GM18951 (cell line): ENCODE results near the gene ARHGEF4.

ENCODE experiments used
- POLR2A ChIP-seq: IDR thresholded peaks from 4 replicates; pipeline ENCODE4 v1.6.1; 2011; ENCODE audit warnings: mild to moderate bottlenecking; ENCODE audit not compliant: insufficient read length, insufficient read depth; ENCODE audit errors: extremely low read depth
- in situ Hi-C: fragments of 300-500 bp; cut with MboI; formaldehyde crosslinking; loops from one replicate; pipeline ENCODE4 v1.12.0; 2022; ENCODE audit warnings: low sequenced_read_pairs, mixed read lengths, inconsistent platforms; ENCODE audit not compliant: unreplicated experiment

The ARHGEF4 gene

DNA sequence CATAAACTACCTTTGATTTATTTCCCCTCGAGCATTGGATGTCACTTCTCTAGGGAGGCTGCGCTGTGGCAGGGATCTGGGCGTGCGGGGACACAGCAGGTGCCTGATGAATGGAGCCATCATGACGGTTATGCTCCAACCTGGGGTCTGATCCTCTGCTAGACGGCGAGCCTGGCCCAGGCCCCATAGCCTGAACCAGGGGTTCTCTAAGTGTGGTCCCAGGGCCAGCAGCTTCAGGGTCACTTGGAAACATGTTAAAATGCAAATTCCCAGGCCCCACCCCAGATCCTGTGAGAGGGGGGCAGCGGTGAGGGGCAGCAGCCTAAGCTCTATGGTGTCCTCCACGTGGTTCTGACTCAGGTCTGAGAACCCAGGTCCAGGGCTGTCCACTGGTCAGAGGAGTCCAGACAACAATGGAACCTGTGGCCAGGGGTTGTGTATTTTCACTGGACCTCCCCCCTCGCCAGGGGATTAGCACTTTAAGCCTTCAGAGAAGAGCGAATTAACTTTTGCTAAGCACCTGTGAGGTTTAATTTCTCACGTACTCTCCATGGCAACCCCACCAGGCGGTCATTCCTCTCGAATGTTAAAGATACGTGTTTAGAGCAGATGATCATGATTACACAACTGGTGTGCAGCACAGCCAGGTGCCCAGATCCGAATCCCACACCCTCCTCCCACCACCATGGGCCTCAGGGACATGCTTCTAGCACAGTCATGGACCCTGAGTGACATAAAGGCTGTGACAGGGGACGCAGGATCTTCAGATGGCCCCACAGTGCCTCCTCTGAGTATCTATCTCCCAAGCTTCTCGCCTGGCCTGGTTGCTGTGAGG is 1.6 kb upstream of the ARHGEF4 start:
- no peak for TF ChIP-seq POLR2A
- in situ Hi-C loops: no loop called here

DNA sequence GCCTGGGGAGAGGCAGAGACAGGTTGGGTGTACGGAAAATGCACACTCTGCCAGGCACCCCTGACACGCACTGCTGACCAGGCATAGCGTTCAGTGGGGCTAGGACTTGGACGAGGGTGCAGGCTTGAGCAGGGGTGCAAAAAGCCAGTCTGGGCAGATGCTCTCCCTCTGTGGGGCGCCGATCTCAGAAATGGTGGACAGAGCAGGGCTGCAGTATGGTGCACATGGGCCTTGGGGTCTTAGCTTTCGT is 1.0 kb upstream of the ARHGEF4 start:
- in situ Hi-C loops: no loop called here
- TF ChIP-seq POLR2A: no peak

DNA sequence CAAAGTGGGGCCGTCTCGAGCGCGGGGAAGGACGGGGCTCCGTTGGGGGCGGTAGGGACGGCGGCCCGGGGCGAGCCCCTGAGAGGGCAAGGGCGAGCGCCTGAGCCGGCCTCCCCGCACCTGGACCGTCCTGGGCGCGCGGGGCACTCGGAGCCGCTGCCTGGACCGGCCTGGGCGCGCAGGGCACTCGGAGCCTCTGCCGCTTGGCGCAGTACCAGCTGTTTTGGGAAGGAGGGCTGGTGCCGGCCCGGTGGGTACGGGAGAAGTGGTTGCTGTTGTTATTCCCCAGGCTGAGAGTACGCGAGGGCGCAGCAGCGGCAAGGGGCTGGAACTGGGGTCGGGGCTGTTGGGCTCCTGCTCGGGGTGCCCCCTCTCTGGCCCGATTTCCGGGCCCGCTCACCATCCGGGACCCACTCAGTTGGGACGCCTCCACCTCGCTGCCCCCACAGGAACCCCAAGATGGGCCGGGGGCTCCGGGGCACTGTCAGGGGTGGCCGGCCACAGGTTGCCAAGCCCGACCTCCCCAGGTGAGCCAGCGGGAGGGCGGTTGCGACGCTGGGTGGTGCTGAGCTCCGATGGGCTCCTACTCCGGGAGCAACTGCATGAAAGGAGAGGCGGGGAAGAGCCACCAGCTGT is 579 bp downstream of the ARHGEF4 start:
- in situ Hi-C loops: no loop called here
- no peak for TF ChIP-seq POLR2A

DNA sequence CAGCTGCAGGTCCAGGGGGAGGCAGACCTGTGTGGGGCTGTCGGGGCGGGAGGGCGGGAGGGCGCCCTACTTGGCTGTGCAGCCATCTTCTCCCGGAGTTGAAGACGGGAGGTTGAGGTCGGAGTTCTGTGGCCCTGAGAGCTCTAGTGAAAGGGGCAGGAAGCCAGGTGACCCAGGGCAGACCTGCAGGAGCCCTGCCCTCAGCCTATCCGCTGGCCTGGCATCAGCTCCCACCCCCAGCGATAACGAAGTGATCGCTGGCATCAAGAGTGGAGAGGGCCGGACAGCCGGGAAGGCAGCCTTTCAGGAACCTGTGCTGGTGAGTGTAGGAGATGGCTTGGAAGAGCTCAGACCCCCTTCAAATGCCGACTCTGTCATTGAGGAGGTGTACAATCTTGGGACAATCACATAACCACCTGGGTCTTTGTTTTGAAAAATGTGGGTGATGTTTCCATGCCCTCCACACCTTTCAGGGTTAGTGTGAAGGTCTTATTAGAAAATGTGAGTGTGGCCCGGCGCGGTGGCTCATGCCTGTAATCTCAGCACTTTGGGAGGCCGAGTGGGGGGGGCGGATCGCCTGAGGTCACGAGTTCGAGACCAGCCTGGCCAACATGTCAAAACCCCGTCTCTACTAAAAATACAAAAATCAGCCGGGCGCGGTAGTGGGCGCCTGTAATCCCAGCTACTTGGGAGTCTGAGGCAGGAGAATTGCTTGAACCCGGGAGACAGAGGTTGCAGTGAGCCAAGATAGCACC is 1.3 kb downstream of the ARHGEF4 start:
- in situ Hi-C loops: no loop called here
- no peak for TF ChIP-seq POLR2A

DNA sequence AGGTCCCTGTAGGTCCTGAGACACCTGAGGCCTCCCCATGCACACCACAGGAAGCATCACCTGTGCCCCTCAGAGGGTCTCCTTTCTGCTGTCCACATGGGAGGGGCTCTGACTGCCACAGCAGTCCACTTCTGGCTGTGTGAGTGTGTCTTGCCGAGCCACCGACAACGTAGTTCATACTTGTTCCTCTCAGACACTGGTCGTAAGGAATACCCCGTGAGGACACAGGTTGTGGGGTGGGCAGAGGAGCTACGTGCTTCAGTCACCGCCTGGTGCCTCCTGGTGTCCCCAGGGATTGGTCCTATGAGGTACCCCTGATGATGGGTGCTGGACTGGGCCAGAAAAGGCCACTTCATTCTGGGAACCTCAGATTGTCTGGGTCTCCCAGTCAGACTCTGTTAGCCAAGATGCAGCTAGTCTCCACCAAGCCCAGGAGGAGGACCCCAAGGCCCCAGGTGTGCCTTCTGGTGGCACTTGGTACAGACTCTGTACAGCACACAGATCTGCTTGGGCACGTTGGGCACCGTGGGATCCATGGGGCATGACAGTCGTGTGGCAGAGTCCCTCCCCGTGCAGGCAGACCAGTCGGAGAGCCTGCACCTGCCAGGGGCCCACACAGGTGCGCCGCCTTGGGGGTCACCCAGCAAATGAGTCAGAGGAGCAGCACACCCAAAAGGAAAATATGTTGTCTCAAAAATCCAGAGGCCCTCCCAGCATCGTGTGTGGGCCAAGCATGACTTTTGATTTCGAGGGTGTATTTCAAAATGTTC is 2.5 kb downstream of the ARHGEF4 start:
- in situ Hi-C loops: no loop called here
- TF ChIP-seq POLR2A: no peak

DNA sequence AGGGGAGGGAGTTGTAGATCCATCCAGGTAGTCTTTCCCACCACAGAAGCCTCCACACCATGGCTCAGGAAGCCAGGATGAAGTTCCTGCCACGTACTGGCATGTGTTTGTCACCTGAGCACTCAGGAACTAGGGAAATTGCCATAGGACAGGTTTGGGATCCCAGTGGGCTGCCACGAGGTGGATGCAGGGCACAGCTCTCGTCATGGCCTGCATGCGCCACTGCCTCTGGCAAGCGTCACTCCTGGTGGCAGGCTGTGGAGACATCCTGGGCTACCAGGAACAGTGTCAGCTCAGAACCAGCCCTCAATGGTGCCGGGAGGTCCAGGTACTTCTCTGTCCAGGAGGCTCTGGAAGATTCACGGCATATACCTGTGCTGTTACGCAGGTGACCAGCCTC is 3.8 kb downstream of the ARHGEF4 start:
- no peak for TF ChIP-seq POLR2A
- in situ Hi-C loops: no loop called here

DNA sequence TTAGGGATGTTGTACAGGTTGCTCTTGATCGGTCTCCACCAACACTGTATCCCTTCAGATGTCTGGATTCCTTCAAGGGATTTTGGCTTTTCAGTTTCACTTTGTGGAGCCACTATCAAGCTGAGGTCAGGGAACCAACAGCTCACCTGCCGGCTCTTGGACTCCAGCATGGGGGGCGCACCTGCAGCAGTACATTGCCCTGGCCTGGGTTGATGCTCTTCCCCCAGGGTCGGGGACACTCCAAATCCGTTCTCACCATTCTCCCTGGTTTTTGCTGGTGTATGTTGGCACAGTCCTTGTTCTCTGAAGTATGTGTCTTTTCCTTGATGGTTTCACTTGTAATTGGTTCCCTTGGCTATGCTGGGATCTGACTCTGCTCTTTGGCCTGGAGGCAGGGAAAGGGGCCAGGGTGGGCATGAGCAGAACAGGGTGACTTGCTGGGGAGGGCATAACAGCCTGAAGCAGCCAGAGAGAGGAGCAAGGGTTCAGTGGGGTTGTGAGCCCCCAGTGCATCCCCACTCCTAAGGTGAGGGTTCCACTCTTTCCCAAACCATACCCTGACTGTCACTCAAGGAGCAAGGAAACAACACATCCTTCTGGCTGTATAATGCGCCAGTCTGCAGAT is 5.1 kb downstream of the ARHGEF4 start:
- in situ Hi-C loops: no loop called here
- no peak for TF ChIP-seq POLR2A

DNA sequence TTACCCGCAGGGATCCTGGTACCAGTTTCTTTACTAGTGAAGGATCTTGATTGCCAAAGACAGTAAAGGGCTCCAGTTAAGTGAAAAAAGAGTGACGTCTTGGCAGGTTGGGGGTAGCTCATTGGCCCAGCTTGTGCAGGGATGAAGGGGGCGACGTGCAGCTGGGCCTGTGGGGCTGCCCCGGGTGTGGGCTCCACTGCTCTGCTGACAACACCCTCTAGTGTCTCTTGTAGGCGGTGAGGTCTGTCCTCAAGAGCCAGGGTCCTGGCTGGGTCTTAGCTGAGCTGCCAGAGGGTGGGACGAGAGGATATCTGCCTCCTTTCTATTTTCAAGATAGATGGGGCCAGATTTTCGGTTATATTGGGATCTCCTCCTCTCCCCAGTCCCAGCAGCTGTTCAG is 6.1 kb downstream of the ARHGEF4 start:
- in situ Hi-C loops: no loop called here
- no peak for TF ChIP-seq POLR2A

DNA sequence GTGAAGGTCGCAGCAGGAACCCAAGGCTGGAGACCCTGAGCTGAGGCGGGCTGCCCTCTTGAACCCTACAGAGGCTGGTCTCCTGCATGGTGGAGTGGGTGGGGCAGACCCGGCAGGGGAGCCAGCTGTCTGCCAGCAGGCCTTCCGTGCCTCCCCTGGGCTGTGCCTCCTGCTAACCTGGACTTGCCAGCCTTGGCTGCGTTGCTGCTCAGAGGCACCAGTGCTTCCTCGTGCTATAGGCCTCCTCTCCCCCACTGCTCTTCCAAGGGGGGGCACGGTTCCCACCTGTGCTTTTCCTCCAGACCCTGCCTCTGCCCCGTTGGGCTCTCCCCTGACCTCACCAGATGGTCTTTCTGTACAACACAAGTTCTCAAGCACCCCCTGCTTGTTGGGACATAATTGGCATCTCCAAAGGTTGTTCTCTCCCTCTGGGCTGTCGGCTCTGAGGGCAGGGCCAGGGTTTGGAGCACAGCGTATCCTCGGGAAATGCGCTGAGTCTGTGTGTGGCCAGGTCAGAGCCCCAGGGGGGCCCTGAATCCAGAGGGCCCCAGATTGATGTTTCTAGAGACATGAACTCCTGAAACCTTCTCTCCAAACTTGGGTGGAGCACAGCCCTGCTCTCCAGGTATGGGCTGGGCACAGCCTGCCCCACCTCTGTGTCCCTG is 6.7 kb downstream of the ARHGEF4 start:
- no peak for TF ChIP-seq POLR2A
- in situ Hi-C loops: no loop called here

DNA sequence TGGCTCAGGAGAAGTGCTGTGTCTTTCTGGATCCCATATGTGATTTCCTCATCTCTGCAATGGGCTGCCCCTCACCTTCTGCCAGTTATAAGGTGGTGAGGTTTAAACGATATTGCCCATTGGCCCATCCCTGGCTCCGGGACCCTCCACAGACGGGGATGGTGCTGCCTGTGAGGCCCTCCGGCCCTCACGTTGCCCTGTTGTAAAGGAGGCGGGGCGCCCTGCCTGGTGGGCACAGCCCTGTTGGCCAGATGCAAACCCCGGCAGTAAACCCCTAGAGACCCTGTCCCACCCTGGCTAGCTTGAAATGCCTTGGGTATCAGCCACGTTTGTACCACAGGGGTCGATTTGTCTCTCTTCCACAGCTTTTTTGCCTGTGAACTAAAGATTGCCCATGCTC is 7.4 kb downstream of the ARHGEF4 start:
- no peak for TF ChIP-seq POLR2A
- in situ Hi-C loops: no loop called here

DNA sequence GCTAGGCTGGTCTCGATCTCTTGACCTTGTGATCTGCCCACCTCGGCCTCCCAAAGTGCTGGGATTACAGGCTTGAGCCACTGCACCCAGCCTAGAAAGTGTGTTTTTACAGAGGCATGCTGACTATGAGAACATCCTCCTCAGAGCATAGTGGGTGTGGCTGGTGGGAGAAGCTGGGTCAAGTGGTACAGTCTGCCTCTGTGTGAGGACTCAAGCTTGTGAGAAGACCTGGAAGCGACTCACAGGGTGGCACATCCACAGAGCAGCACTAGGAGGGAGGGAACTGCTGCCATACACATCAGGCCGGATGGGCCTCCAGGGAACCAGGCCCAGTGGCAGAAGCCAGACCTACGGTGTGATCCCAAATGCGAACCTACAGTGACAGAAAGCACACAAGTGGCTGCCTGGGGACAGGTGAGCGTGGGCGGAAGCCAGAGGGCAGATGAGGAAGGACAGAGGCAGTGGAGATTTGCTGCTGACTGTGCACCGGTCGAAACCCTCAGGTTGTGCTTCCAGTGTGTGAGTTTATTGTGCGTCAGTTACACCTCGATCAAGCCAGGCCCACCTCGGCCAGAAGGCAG is 8.9 kb downstream of the ARHGEF4 start:
- in situ Hi-C loops: no loop called here
- no peak for TF ChIP-seq POLR2A

DNA sequence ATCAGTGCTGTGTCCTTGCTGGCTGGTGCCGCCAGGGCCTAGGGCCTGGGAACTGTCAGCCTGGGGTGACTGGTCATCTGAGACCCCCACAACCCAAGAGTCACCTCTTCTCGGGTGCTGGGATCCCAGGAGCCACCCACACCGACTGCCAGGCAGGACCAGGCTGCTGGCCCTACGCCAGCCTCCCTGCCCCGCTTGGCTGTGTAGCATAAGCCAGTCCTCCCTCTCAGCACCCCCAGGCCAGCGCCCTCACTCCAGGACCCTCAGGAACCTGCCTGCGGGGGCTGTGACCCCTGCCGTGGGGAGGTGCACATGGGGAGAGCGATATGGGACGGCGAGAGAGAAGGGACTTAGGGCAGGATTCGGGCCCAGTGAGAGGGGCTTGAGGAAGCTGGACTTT is 9.5 kb downstream of the ARHGEF4 start:
- TF ChIP-seq POLR2A: no peak
- in situ Hi-C loops: no loop called here
